GM12878 (cell line): ENCODE results near the gene TBCCD1. TPM values are rescaled to one million over a fixed set of nuclear protein-coding genes. Genes with fewer than 3 reads are reported as not detected.
A peak's percentile ranks its signal among the peaks of the same experiment; 100 is the strongest.

Experiments
- ATAC-seq: fragments of 200-7000 bp; cut with Tn5 transposase; 3 replicates; pipeline ENCODE4 v1.9.1; 2020; ENCODE audit warnings: mild to moderate bottlenecking, moderate library complexity
- BruUV-seq: library from RNA; stranded (reverse); fragments of 400-500 nt; replicated peaks from 2 replicates; lab custom pipeline; 2021; lab: Mats Ljungman, UMichigan
- CTCF ChIA-PET: fragments of 300-600 bp; sonication (Branson Sonifier 250); formaldehyde crosslinking; extraction: SDS; loops from one replicate; lab custom pipeline; 2021; ENCODE audit warnings: inconsistent platforms; lab: Yijun Ruan, JAX
- POLR2A ChIA-PET: fragments of 350-600 bp; formaldehyde crosslinking; extraction: SDS; loops from one replicate; lab custom pipeline; 2021; ENCODE audit warnings: inconsistent platforms; lab: Charles Lee
- RAD21 ChIA-PET: fragments of 300-600 bp; sonication (Branson Sonifier 250); formaldehyde crosslinking; loops from one replicate; lab custom pipeline; 2023; ENCODE audit warnings: antibody characterized with exemption; ENCODE audit not compliant: unreplicated experiment; lab: Charles Lee
- SMC1A ChIA-PET: fragments of 300-600 bp; sonication (Branson Sonifier 250); formaldehyde crosslinking; loops from one replicate; lab custom pipeline; 2023; ENCODE audit not compliant: unreplicated experiment, uncharacterized antibody; lab: Charles Lee
- DNase-seq: peaks from one replicate; pipeline ENCODE4 v3.0.0-alpha.2; 2011; ENCODE audit warnings: low read depth, low spot score
- FAIRE-seq: peaks from 3 replicates; lab custom pipeline; 2011; peaks lifted over from hg19 to GRCh38; lab: Jason Lieb, UNC
- H2AFZ ChIP-seq: 2 replicates; pipeline ENCODE4 v1.6.0; 2011; ENCODE audit warnings: low read depth, low read length, control low read depth; ENCODE audit not compliant: control insufficient read depth
- H3K27ac ChIP-seq: 2 replicates; pipeline ENCODE4 v1.5.1; 2011; ENCODE audit warnings: control low read depth; ENCODE audit not compliant: control insufficient read depth, insufficient read depth
- H3K27me3 ChIP-seq, 2 experiments: replicated peaks in 1 of 2; 2 replicates each; pipeline versions ENCODE4 v1.6.0 to v1.6.1; 2011; ENCODE audit warnings: low read length in 1 of 2; ENCODE audit not compliant: control insufficient read depth in 2 of 2, insufficient read depth in 2 of 2
- H3K36me3 ChIP-seq, 2 experiments: 2 replicates each; pipeline ENCODE4 v1.5.1; 2011; ENCODE audit warnings: low read length in 1 of 2; ENCODE audit not compliant: control insufficient read depth in 2 of 2, insufficient read depth in 2 of 2
- H3K4me1 ChIP-seq: 2 replicates; pipeline ENCODE4 v1.6.1; 2011; ENCODE audit warnings: mild to moderate bottlenecking, low read length, moderate library complexity, mixed read lengths; ENCODE audit not compliant: control insufficient read depth, insufficient read depth
- H3K4me2 ChIP-seq: 2 replicates; pipeline ENCODE4 v1.6.0; 2011; ENCODE audit warnings: control low read depth; ENCODE audit not compliant: control insufficient read depth, insufficient read depth
- H3K4me3 ChIP-seq: fragments of 200-600 bp; sonication (generic); 2 replicates; pipeline ENCODE4 v1.5.1; 2016
- H3K79me2 ChIP-seq: 2 replicates; pipeline ENCODE4 v1.6.0; 2011; ENCODE audit warnings: low read length; ENCODE audit not compliant: control insufficient read depth, insufficient read depth
- H3K9ac ChIP-seq: 2 replicates; pipeline ENCODE4 v1.8.0; 2011; ENCODE audit warnings: low read length, control low read depth, mixed read lengths; ENCODE audit not compliant: control insufficient read depth, insufficient read depth
- H3K9me3 ChIP-seq: replicated peaks from 3 replicates; pipeline ENCODE4 v1.5.1; 2011; ENCODE audit warnings: mild to moderate bottlenecking, low read length; ENCODE audit not compliant: control insufficient read depth, insufficient read depth
- H4K20me1 ChIP-seq: 2 replicates; pipeline ENCODE4 v1.6.0; 2011; ENCODE audit not compliant: control insufficient read depth, insufficient read depth
- BCL3 ChIP-seq: IDR thresholded peaks from 2 replicates; pipeline ENCODE4 v1.6.1; 2011; ENCODE audit warnings: borderline replicate concordance, low read depth, mild to moderate bottlenecking, moderate library complexity, low read length; ENCODE audit not compliant: insufficient read depth, poor library complexity, severe bottlenecking
- BMI1 ChIP-seq: fragments of 450-650 bp; IDR thresholded peaks from 2 replicates; pipeline ENCODE4 v1.6.1; 2016; ENCODE audit warnings: mild to moderate bottlenecking, moderate library complexity, borderline replicate concordance
- CHD2 ChIP-seq: IDR thresholded peaks from 2 replicates; pipeline ENCODE4 v1.6.1; 2011; ENCODE audit warnings: low read depth, low read length, improper control_type of control experiment, borderline replicate concordance
- CREB1 ChIP-seq: IDR thresholded peaks from 2 replicates; pipeline ENCODE4 v1.6.1; 2012; ENCODE audit warnings: low read depth, mild to moderate bottlenecking, inconsistent platforms
- EP300 ChIP-seq, 2 experiments: fragments of 150-350 bp in 1 of 2; IDR thresholded peaks; 2 replicates each; pipeline ENCODE4 v1.6.1; 2011 to 2012; ENCODE audit warnings: low read depth in 2 of 2, low read length in 2 of 2, borderline replicate concordance in 1 of 2, improper control_type of control experiment in 1 of 2, inconsistent platforms in 1 of 2; ENCODE audit not compliant: control insufficient read depth in 1 of 2
- ETV6 ChIP-seq, 2 experiments: fragments of 450-650 bp in 1 of 2; IDR thresholded peaks in 1 of 2; conservative IDR thresholded peaks in 1 of 2; 2 replicates each; pipeline ENCODE4 v1.6.1; 2014; ENCODE audit warnings: antibody characterized with exemption in 1 of 2, borderline replicate concordance in 1 of 2, low read depth in 1 of 2, mild to moderate bottlenecking in 1 of 2, moderate library complexity in 1 of 2
- FOXK2 ChIP-seq: fragments of 450-650 bp; IDR thresholded peaks from 2 replicates; pipeline ENCODE4 v1.6.1; 2017; ENCODE audit warnings: mild to moderate bottlenecking, moderate library complexity
- HDAC6 ChIP-seq: fragments of 200-600 bp; sonication (generic); IDR thresholded peaks from one replicate; pipeline ENCODE4 v1.8.0; 2017; ENCODE audit warnings: antibody characterized with exemption; ENCODE audit not compliant: unreplicated experiment
- IRF3 ChIP-seq: fragments of 450-650 bp; IDR thresholded peaks from 2 replicates; pipeline ENCODE4 v1.6.1; 2014; ENCODE audit warnings: mild to moderate bottlenecking
- LARP7 ChIP-seq: fragments of 450-650 bp; IDR thresholded peaks from 2 replicates; pipeline ENCODE4 v1.6.1; 2017; ENCODE audit warnings: mild to moderate bottlenecking
- RAD51 ChIP-seq: fragments of 450-650 bp; IDR thresholded peaks from 2 replicates; pipeline ENCODE4 v1.6.1; 2016; ENCODE audit warnings: moderate library complexity, mild to moderate bottlenecking, inconsistent platforms
- SIN3A ChIP-seq: IDR thresholded peaks from 2 replicates; pipeline ENCODE4 v1.6.1; 2012; ENCODE audit warnings: low read depth, low read length, improper control_type of control experiment
- SRF ChIP-seq, 2 experiments: IDR thresholded peaks; 2 replicates each; pipeline ENCODE4 v1.6.1; 2011; ENCODE audit warnings: low read depth in 2 of 2, low read length in 2 of 2, mild to moderate bottlenecking in 1 of 2, moderate library complexity in 1 of 2
- SUPT20H ChIP-seq: IDR thresholded peaks from 2 replicates; pipeline ENCODE4 v1.6.1; 2011; ENCODE audit warnings: low read depth, mild to moderate bottlenecking, low read length, moderate library complexity, borderline replicate concordance; ENCODE audit not compliant: control insufficient read depth
- TCF7 ChIP-seq: IDR thresholded peaks from 2 replicates; pipeline ENCODE4 v1.6.1; 2014; ENCODE audit warnings: antibody characterized with exemption, borderline replicate concordance
- ZZZ3 ChIP-seq: IDR thresholded peaks from 2 replicates; pipeline ENCODE4 v1.6.1; 2011; ENCODE audit warnings: low read depth; ENCODE audit not compliant: control insufficient read depth, insufficient read length
- WGBS: methylation state at CpG from one replicate; pipeline ENCODE4 v1.1.6; 2016; ENCODE audit warnings: low lambda C conversion rate; ENCODE audit not compliant: insufficient replicate concordance, insufficient coverage; ENCODE audit errors: missing lambda C conversion rate; 5-methylcytosine and 5-hydroxymethylcytosine counted together
- in situ Hi-C: fragments of 300-500 bp; cut with MboI; formaldehyde crosslinking; loops from 9 replicates; pipeline ENCODE4 v1.14.3; 2018; ENCODE audit warnings: mixed read lengths
- intact Hi-C: fragments of 100-400 bp; cut with micrococcal nuclease; formaldehyde crosslinking; loops from one replicate; pipeline ENCODE4 v1.14.2; 2022; ENCODE audit not compliant: unreplicated experiment
- polyA plus RNA-seq, 11 experiments: library from polyadenylated mRNA; depleted of rRNA in 4 of 11; unstranded in 6 of 11; stranded (reverse) in 5 of 11; fragments of >200 nt; fragmentation: Nextera tagmentation in 4 of 11; fragmentation: Illumina TruSeq in 1 of 11; extraction: Ambion mirVana in 4 of 11; extraction: Trizol in 1 of 11; gene quantifications; 1 replicate in 1 of 11; 2 replicates in 10 of 11; pipeline versions ENCODE4 v1.2.1 to v1.2.3, GENCODE V29; 2011 to 2016; ENCODE audit warnings: inconsistent platforms in 2 of 11, missing spikeins in 2 of 11, low read depth in 1 of 11
- total RNA-seq, 4 experiments: library from RNA; depleted of rRNA in 3 of 4; stranded (reverse); fragments of >200 nt in 3 of 4; fragmentation: Illumina TruSeq in 1 of 4; extraction: Trizol in 1 of 4; gene quantifications; 2 replicates each; pipeline versions ENCODE4 v1.2.1 to v1.2.3, GENCODE V29; 2013 to 2021
- TF ChIP-seq, protein P1 (sequence below): IDR thresholded peaks from 2 replicates; pipeline ENCODE4 v1.6.1; 2012; ENCODE audit warnings: low read depth, low read length, improper control_type of control experiment

Gene TBCCD1
- total and polyA plus RNA-seq, 10 of the 15 experiments (the other 5 are each of a cell fraction or from before 2014, with no cell fraction given): 6.9 to 23.4 (median 14.7) TPM

DNA sequence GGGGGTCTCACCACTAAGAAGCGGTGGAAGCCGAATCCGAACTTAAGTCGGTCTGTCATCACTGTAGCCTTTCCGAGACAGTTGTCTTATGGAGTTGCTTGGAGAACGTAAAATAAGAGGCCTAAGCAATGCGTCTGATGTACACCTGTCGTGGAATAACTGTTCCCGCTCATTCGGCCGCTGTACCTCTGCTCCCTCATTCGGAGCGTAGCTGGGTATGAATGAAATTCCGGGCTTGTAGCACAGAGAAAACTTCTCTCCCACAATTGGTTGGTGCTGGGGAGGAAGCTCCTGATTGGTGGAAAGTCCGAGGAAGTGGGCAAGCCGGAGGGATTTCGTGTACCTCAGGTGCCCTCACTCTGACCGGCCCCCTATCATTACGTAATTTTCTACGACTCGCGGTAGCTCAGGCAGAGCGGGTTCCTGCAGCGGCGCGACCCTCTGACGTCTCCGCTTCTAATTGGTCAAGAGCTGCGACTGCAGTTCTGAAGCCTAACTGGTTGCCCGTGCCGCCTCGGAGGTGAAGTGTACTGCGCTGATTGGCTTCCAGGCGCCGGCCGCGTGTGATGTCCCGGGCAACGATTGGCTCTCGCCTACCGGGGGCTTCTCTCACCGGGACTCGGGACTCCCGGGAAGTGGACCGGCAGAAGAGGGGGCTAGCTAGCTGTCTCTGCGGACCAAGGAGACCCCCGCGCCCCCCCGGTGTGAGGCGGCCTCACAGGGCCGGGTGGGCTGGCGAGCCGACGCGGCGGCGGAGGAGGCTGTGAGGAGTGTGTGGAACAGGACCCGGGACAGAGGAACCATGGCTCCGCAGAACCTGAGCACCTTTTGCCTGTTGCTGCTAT is 3.2 kb upstream of the TBCCD1 start, which contains the start of gene DNAJB11 (continued):
- no peak for TF ChIP-seq TCF7
- TF ChIP-seq BMI1: no peak
- TF ChIP-seq CHD2: peak; percentile 95
- TF ChIP-seq IRF3: peak; percentile 80
- TF ChIP-seq FOXK2: no peak
- no peak for TF ChIP-seq BCL3
- TF ChIP-seq SIN3A: peak; percentile 39
- no peak for TF ChIP-seq HDAC6

DNA sequence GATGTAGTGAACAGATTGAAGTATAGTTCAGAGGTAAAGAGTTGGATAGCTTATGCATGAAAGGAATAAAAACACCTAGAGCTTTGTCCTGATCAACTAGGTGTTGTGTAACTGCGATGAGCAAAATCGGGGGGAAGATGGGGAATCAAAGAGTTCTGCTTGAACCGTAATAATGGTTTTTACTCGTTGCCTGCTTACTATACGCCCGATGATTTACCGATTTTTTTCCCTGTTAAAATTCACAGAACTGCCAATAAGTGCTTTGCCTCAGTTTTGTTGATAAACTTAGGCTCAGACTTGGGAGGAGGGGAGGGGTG is 2.6 kb upstream of the TBCCD1 start:
- ChIA-PET POLR2A (interaction anchor here (0.6 to 2.9 kb wide), 15 partner anchors 15 to 458 kb away, joined by 3 to 20 read pairs (median 4); partner anchors contain the start of genes EIF4A2 and RFC4), SMC1A (interaction anchor here (0.7 to 3.8 kb wide), 11 partner anchors 9 to 631 kb away, joined by 3 to 23 read pairs (median 4); no protein-coding TSS in a partner anchor), RAD21 (interaction anchor here (0.6 to 2.5 kb wide), 8 partner anchors 30 to 315 kb away, joined by 3 to 21 read pairs (median 4); partner anchors contain the start of gene EIF4A2), CTCF (interaction anchor here (0.7 to 2.5 kb wide), 11 partner anchors 30 to 626 kb away, joined by 3 to 18 read pairs (median 4); no protein-coding TSS in a partner anchor)
- peaks cover 10% of the 10 kb centered on the region for H3K4me1 ChIP-seq
- H3K4me2 ChIP-seq: peak overlapping the region; percentile 56
- peak overlapping the region; percentile 79 for H3K27ac ChIP-seq
- ATAC-seq: no peak
- peak overlapping the region; percentile 82 for H3K9ac ChIP-seq
- intact Hi-C loops: loop anchor here (2.0 to 5.0 kb wide), 3 partner anchors 213 to 632 kb away; partner anchors contain the start of genes EIF4A2 and TRA2B
- peak overlapping the region; percentile 89 for H3K4me3 ChIP-seq
- in situ Hi-C loops: no loop called here
- DNase-seq: no peak
- FAIRE-seq: no peak
- no peak for TF ChIP-seq RAD51
- TF ChIP-seq SRF (IDR thresholded peaks at IDR 0.05; ENCODE audit: low read depth in 2 of 2, low read length in 2 of 2): no peak
- TF ChIP-seq, protein P1, sequence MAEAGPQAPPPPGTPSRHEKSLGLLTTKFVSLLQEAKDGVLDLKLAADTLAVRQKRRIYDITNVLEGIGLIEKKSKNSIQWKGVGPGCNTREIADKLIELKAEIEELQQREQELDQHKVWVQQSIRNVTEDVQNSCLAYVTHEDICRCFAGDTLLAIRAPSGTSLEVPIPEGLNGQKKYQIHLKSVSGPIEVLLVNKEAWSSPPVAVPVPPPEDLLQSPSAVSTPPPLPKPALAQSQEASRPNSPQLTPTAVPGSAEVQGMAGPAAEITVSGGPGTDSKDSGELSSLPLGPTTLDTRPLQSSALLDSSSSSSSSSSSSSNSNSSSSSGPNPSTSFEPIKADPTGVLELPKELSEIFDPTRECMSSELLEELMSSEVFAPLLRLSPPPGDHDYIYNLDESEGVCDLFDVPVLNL: no peak
- TF ChIP-seq SUPT20H: no peak
- TF ChIP-seq EP300 (IDR thresholded peaks at IDR 0.05; ENCODE audit: borderline replicate concordance in 1 of 2, control insufficient read depth in 1 of 2, low read depth in 2 of 2, low read length in 2 of 2): no peak
- no peak for TF ChIP-seq CREB1
- TF ChIP-seq LARP7: no peak
- TF ChIP-seq ETV6 (conservative IDR thresholded peaks at IDR 0.05 in 1 of 2, IDR thresholded peaks at IDR 0.05 in 1 of 2; ENCODE audit: borderline replicate concordance in 1 of 2, low read depth in 1 of 2): no peak
- no peak for TF ChIP-seq ZZZ3
- no peaks in the 10 kb centered on the region for H3K9me3 ChIP-seq
- H2AFZ ChIP-seq: peak overlapping the region; percentile 83
- no peaks in the 10 kb centered on the region for H4K20me1 ChIP-seq
- H3K27me3 ChIP-seq: no peaks in the 10 kb centered on the region
- peaks cover 0 to 4% of the 10 kb centered on the region in 2 experiments; a peak in 3 of 4 replicates for H3K36me3 ChIP-seq
- H3K79me2 ChIP-seq: peaks cover 61% of the 10 kb centered on the region
- WGBS: 3% methylated on average over 7 of the region's 7 CpGs
- TSS peak; percentile 84 for BruUV-seq
